ENCODE results near the gene NOSTRIN.
"Not testable (repeated sequence)": the region's sequence is repeated elsewhere in the genome, so short reads cannot be mapped to it uniquely, and the experiment has no call there.

The NOSTRIN gene

GRCh38 chr2:168801961-168802858 lies at the start of gene NOSTRIN:
Gene NOSTRIN (plus strand): TSS chr2:168802637. CDS start chr2:168802647, 10 bp downstream.
- no peak for DNase-seq (ENCODE audit: low read depth)

- no peak for DNase-seq (ENCODE audit: low read depth)
Measured at GRCh38 chr2:168753765-168754329, 48.6 kb upstream of the NOSTRIN start.

GRCh38 chr2:168757223-168757622 lies 45.2 kb upstream of the NOSTRIN start:
- DNase-seq (ENCODE audit: low read depth), result no peak

- no peak for DNase-seq (ENCODE audit: low read depth)
Measured at GRCh38 chr2:168758970-168759820, 43.2 kb upstream of the NOSTRIN start.

- DNase-seq (ENCODE audit: low read depth), result no peak
Measured at GRCh38 chr2:168765401-168765800, 37.0 kb upstream of the NOSTRIN start.

- DNase-seq (ENCODE audit: low read depth), result no peak
Measured at GRCh38 chr2:168766600-168766999, 35.8 kb upstream of the NOSTRIN start.

- no peak for DNase-seq (ENCODE audit: low read depth)
Measured at GRCh38 chr2:168767258-168767657, 35.2 kb upstream of the NOSTRIN start.

- DNase-seq (ENCODE audit: low read depth), result not testable (repeated sequence)
Measured at GRCh38 chr2:168768357-168768756, 34.1 kb upstream of the NOSTRIN start.

- no peak for DNase-seq (ENCODE audit: low read depth)
Measured at GRCh38 chr2:168770796-168771195, 31.6 kb upstream of the NOSTRIN start.

GRCh38 chr2:168772704-168773103 lies 29.7 kb upstream of the NOSTRIN start:
- DNase-seq (ENCODE audit: low read depth), result no peak

- no peak for DNase-seq (ENCODE audit: low read depth)
Measured at GRCh38 chr2:168773128-168773527, 29.3 kb upstream of the NOSTRIN start.

- DNase-seq (ENCODE audit: low read depth), result no peak
Measured at GRCh38 chr2:168773719-168774521, 28.5 kb upstream of the NOSTRIN start.

GRCh38 chr2:168775837-168776236 lies 26.6 kb upstream of the NOSTRIN start:
- no peak for DNase-seq (ENCODE audit: low read depth)

- no peak for DNase-seq (ENCODE audit: low read depth)
Measured at GRCh38 chr2:168780669-168781071, 21.8 kb upstream of the NOSTRIN start.

- DNase-seq (ENCODE audit: low read depth), result no peak
Measured at GRCh38 chr2:168781191-168781817, 21.1 kb upstream of the NOSTRIN start.

GRCh38 chr2:168782271-168782670 lies 20.2 kb upstream of the NOSTRIN start:
- no peak for DNase-seq (ENCODE audit: low read depth)

- no peak for DNase-seq (ENCODE audit: low read depth)
Measured at GRCh38 chr2:168784993-168785392, 17.4 kb upstream of the NOSTRIN start.

- no peak for DNase-seq (ENCODE audit: low read depth)
Measured at GRCh38 chr2:168787098-168787781, 15.2 kb upstream of the NOSTRIN start.

- no peak for DNase-seq (ENCODE audit: low read depth)
Measured at GRCh38 chr2:168787782-168788376, 14.6 kb upstream of the NOSTRIN start.

GRCh38 chr2:168789776-168790175 lies 12.7 kb upstream of the NOSTRIN start:
- no peak for DNase-seq (ENCODE audit: low read depth)
